ENCODE data around the gene TRAK1.

TRAK1 gene

DNA sequence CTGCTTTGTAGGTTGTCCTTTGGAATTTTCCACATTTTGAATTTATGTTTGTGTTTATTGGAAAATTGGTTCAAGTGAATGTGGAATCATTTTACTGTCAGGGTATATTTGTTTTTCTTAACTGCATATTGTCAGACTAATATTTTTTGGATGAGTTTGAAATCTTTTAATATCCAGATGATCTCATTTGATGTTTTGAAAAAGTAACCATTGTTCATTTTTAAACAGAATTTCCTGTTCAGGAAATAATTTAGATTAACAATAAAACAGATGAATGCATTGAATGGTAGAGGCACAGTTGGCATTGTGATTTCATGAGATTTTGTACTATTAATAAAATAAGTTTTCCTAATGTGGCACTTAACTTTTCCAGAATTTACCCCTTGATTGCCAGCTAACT lies 15.5 kb downstream of the TRAK1 start:
- peaks cover 53% of the 10 kb centered on the region for H3K79me2 ChIP-seq (ENCODE audit: low read length)
- no peak overlapping the region for H3K4me2 ChIP-seq (ENCODE audit: low read length)

GRCh38 chr3:42110631-42111030 lies 19.5 kb downstream of the TRAK1 start:
- H3K4me1 ChIP-seq (ENCODE audit: low read length): peaks cover 16% of the 10 kb centered on the region
- peaks cover 54% of the 10 kb centered on the region for H4K20me1 ChIP-seq (ENCODE audit: insufficient read depth, low read length)
- no peak overlapping the region for H3K4me3 ChIP-seq (ENCODE audit: low read length)
- H3K36me3 ChIP-seq (replicated peaks; ENCODE audit: low read depth, low read length): peaks cover 13% of the 10 kb centered on the region
- no peak overlapping the region for H3K9ac ChIP-seq (ENCODE audit: low read length)
- no peaks in the 10 kb centered on the region for H3K9me3 ChIP-seq (ENCODE audit: insufficient read depth, low read length)
- H3K79me2 ChIP-seq (ENCODE audit: low read length): peaks cover 61% of the 10 kb centered on the region
- no peak overlapping the region for H3K4me2 ChIP-seq (ENCODE audit: low read length)
- no peak overlapping the region for H2AFZ ChIP-seq (ENCODE audit: low read depth, low read length)
- TF ChIP-seq EZH2phosphoT487 (IDR thresholded peaks at IDR 0.05; ENCODE audit: low read depth): no peak
- TF ChIP-seq, protein P1, sequence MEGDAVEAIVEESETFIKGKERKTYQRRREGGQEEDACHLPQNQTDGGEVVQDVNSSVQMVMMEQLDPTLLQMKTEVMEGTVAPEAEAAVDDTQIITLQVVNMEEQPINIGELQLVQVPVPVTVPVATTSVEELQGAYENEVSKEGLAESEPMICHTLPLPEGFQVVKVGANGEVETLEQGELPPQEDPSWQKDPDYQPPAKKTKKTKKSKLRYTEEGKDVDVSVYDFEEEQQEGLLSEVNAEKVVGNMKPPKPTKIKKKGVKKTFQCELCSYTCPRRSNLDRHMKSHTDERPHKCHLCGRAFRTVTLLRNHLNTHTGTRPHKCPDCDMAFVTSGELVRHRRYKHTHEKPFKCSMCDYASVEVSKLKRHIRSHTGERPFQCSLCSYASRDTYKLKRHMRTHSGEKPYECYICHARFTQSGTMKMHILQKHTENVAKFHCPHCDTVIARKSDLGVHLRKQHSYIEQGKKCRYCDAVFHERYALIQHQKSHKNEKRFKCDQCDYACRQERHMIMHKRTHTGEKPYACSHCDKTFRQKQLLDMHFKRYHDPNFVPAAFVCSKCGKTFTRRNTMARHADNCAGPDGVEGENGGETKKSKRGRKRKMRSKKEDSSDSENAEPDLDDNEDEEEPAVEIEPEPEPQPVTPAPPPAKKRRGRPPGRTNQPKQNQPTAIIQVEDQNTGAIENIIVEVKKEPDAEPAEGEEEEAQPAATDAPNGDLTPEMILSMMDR (IDR thresholded peaks at IDR 0.05; ENCODE audit: low read depth, low read length): no peak
- H3K27me3 ChIP-seq (ENCODE audit: low read depth, low read length): no peaks in the 10 kb centered on the region
- no peak overlapping the region for H3K27ac ChIP-seq (ENCODE audit: low read length)

More for the DNA sequence above, 15.5 kb downstream of the TRAK1 start:
- Histone ChIP-seq H3K27ac (ENCODE audit: low read length) (no peak overlapping the region), H4K20me1 (ENCODE audit: insufficient read depth, low read length) (peaks cover 42% of the 10 kb centered on the region), H3K9ac (ENCODE audit: low read length) (no peak overlapping the region), H2AFZ (ENCODE audit: low read depth, low read length) (no peak overlapping the region), H3K9me3 (ENCODE audit: insufficient read depth, low read length) (no peaks in the 10 kb centered on the region), H3K4me3 (ENCODE audit: low read length) (no peak overlapping the region), H3K36me3 (replicated peaks; ENCODE audit: low read depth, low read length) (peaks cover 23% of the 10 kb centered on the region), H3K4me1 (ENCODE audit: low read length) (no peaks in the 10 kb centered on the region), H3K27me3 (ENCODE audit: low read depth, low read length) (no peaks in the 10 kb centered on the region)
- TF ChIP-seq, protein P1 (IDR thresholded peaks at IDR 0.05; ENCODE audit: low read depth, low read length): no peak
- no peak for TF ChIP-seq EZH2phosphoT487 (IDR thresholded peaks at IDR 0.05; ENCODE audit: low read depth)

DNA sequence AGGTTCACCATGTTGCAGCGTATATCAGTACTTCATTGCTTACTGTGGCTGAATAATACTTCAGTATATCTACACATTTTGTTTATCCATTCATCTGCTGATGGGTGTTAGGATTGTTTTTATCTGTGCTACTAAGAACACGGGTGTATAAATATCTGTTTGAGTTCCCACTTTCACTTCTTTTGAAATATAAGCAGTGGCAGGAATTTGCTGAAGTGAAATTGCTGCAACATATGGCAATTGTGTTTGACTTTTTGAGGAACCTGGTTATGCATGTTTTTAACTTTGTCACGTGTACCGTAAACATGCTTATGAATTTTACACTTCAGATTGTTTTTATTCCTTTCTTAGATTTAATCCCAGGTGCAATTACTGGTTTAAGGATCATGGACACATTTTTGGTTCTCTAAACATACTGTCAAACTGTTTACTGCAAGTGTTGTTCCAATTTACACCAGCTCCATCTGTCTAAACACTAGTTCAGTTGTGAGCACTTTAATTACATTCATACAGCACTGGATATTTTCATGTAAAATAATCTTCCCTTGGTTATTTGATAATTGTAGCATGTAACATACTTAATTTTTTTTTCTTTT lies 23.1 kb downstream of the TRAK1 start:
- Histone ChIP-seq H3K4me2 (ENCODE audit: low read length) (peak overlapping the region; percentile 53), H3K4me1 (ENCODE audit: low read length) (peaks cover 25% of the 10 kb centered on the region), H3K36me3 (replicated peaks; ENCODE audit: low read depth, low read length) (peaks cover 3% of the 10 kb centered on the region), H3K79me2 (ENCODE audit: low read length) (peaks cover 68% of the 10 kb centered on the region), H3K27me3 (ENCODE audit: low read depth, low read length) (no peaks in the 10 kb centered on the region), H2AFZ (ENCODE audit: low read depth, low read length) (no peak overlapping the region), H3K27ac (ENCODE audit: low read length) (peak overlapping the region; percentile 45), H3K4me3 (ENCODE audit: low read length) (no peak overlapping the region), H3K9ac (ENCODE audit: low read length) (no peak overlapping the region), H3K9me3 (ENCODE audit: insufficient read depth, low read length) (no peaks in the 10 kb centered on the region), H4K20me1 (ENCODE audit: insufficient read depth, low read length) (peaks cover 69% of the 10 kb centered on the region)
- TF ChIP-seq, protein P1 (IDR thresholded peaks at IDR 0.05; ENCODE audit: low read depth, low read length): no peak
- no peak for TF ChIP-seq EZH2phosphoT487 (IDR thresholded peaks at IDR 0.05; ENCODE audit: low read depth)

DNA sequence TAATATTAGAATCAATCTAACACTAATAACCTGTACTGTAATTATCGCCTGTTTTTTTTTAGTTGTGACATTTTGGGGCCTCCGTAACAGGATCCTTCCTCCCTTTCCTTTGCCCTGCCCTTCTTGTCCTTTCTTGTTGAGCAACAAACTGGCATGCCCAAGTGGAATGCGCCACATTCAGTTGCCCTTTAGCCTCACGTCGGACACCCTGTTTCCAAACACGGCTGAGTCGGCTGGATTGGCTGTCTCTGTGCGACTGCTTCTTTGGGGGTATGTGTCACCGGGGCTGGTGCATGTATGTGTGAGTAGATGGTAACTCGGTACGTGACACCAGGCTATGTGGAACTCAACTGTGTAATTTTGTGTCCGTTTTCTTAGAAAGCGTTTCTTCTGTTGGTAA lies 24.1 kb downstream of the TRAK1 start:
- Histone ChIP-seq H2AFZ (ENCODE audit: low read depth, low read length) (no peak overlapping the region), H3K79me2 (ENCODE audit: low read length) (peaks cover 74% of the 10 kb centered on the region), H3K9ac (ENCODE audit: low read length) (no peak overlapping the region), H3K4me3 (ENCODE audit: low read length) (no peak overlapping the region), H4K20me1 (ENCODE audit: insufficient read depth, low read length) (peaks cover 76% of the 10 kb centered on the region), H3K9me3 (ENCODE audit: insufficient read depth, low read length) (no peaks in the 10 kb centered on the region), H3K27ac (ENCODE audit: low read length) (no peak overlapping the region), H3K4me1 (ENCODE audit: low read length) (peaks cover 26% of the 10 kb centered on the region), H3K36me3 (replicated peaks; ENCODE audit: low read depth, low read length) (peaks cover 3% of the 10 kb centered on the region), H3K4me2 (ENCODE audit: low read length) (no peak overlapping the region), H3K27me3 (ENCODE audit: low read depth, low read length) (no peaks in the 10 kb centered on the region)
- TF ChIP-seq, protein P1 (IDR thresholded peaks at IDR 0.05; ENCODE audit: low read depth, low read length): no peak
- no peak for TF ChIP-seq EZH2phosphoT487 (IDR thresholded peaks at IDR 0.05; ENCODE audit: low read depth)

All from OCI-LY3 (cell line).